Pancreas (tissue), 10 donors: ENCODE results near the gene EFEMP2. TPM values are rescaled to one million over a fixed set of nuclear protein-coding genes. Genes with fewer than 3 reads are reported as not detected.

Experiments used
- ATAC-seq, 4 donors: fragments of 200-7000 bp; cut with Tn5 transposase; one replicate each; pipeline versions ENCODE4 v1.8.0 to v1.9.1; 2020; ENCODE audit warnings: mild to moderate bottlenecking in 4 of 4, moderate library complexity in 4 of 4
- DNase-seq, 6 donors: peaks; one replicate each; pipeline ENCODE4 v3.0.0-alpha.2; 2020
- FAIRE-seq: peaks from 2 replicates; lab custom pipeline; 2012; peaks lifted over from hg19 to GRCh38; lab: Jason Lieb, UNC
- H3K27ac ChIP-seq, 4 donors: fragments of 200-600 bp; sonication (generic); 1 replicate in 3 of 4; 2 replicates in 1 of 4; pipeline versions ENCODE4 v1.5.0 to v1.8.0; 2020
- H3K27me3 ChIP-seq, 4 donors: fragments of 200-600 bp; one replicate each; pipeline ENCODE4 v1.8.0; 2021
- H3K36me3 ChIP-seq, 3 donors: fragments of 200-600 bp; sonication (generic) in 1 of 3; one replicate each; pipeline versions ENCODE4 v1.5.0 to v1.8.0; 2020 to 2021
- H3K4me1 ChIP-seq, 3 donors: fragments of 200-600 bp; one replicate each; pipeline ENCODE4 v1.8.0; 2021
- H3K4me3 ChIP-seq, 4 donors: fragments of 200-600 bp; sonication (generic) in 2 of 4; one replicate each; pipeline versions ENCODE4 v1.5.0 to v1.8.0; 2020 to 2021
- H3K9me3 ChIP-seq, 4 donors: fragments of 200-600 bp; one replicate each; pipeline ENCODE4 v1.8.0; 2021
- WGBS, 2 donors: extraction: QIAGEN DNeasy Blood & Tissue Kit; methylation state at CpG; one replicate each; pipeline ENCODE4 v1.1.7; 2013; 5-methylcytosine and 5-hydroxymethylcytosine counted together
- intact Hi-C, 3 donors: fragments of 100-400 bp; cut with DNase I; formaldehyde crosslinking; loops; one replicate each; pipeline versions ENCODE4 v1.11.1 to v1.14.2; 2022
- polyA plus RNA-seq, 2 donors: library from polyadenylated mRNA; stranded (reverse); fragments of 200-250 nt; gene quantifications; one replicate each; pipeline ENCODE4 v1.2.3, GENCODE V29; 2013
- total RNA-seq, 6 donors: library from RNA; stranded (reverse); fragmentation: NEBNext Ultra II Directional in 4 of 6; extraction: Animal tissue kit (Norgen Biotek cat#: 25700) in 4 of 6; gene quantifications; one replicate each; pipeline versions ENCODE4 v1.2.1 to v1.2.4, GENCODE V29; 2021 to 2023
- TF ChIP-seq, protein P1 (sequence below), 4 donors: fragments of 200-600 bp; sonication (generic) in 3 of 4; IDR thresholded peaks; one replicate each; pipeline versions ENCODE4 v1.5.0 to v1.8.0; 2021; ENCODE audit warnings: antibody characterized with exemption in 4 of 4
- donor health status: healthy with polysubstance abuse.
- donor health status: DM: no; HTN: no; CAD: no; lungs with moderate emphysema.
- donor health status: DM: no; HTN: no; CAD: no.
- donor health status: control.
- donor health status: control.
- donor health status: Bipolar disorder and iron deficiency.
- donor health status: DM: yes; HTN: yes; CAD: no.
- donor health status: DM: no; HTN: no; CAD: no.
- donor health status: DM: no; HTN: no; CAD: no.
- donor health status: DM: yes; HTN: yes; CAD: no.

The EFEMP2 gene
- total and polyA plus RNA-seq, 8 donors = 11.3 to 51.0 (median 18.8) TPM

GRCh38 chr11:65903068-65903481 is 30.5 kb upstream of the EFEMP2 start:
- 30 to 44% methylated on average over 5 of the region's 5 CpGs for WGBS, 2 donors
- DNase-seq (no peak), ATAC-seq (no peak)

DNA sequence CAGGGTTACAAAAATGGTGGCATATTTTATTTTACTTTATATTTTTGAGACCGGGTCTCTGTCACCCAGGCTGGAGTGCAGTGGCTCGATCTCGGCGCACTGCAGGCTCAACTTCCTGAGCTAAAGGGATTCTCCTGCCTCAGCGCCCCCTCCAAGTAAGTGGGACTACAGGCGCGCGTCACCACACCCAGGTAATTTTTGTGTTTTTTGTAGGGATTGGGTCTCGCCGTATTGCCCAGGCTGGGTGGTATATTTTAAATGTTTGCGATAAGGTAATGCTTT is 28.2 kb upstream of the EFEMP2 start:
- H3K36me3 ChIP-seq = no peaks in the 10 kb centered on the region
- H3K9me3 ChIP-seq = no peaks in the 10 kb centered on the region
- intact Hi-C loops = no loop called here
- H3K4me1 ChIP-seq = peaks cover 0 to 8% (median 7%) of the 10 kb centered on the region in 3 donors
- no peaks in the 10 kb centered on the region for H3K27me3 ChIP-seq
- FAIRE-seq = no peak
- WGBS, 2 donors = 73% methylated on average over 11 of the region's 11 CpGs
- no peak overlapping the region for H3K27ac ChIP-seq
- DNase-seq = no peak
- no peak for ATAC-seq
- TF ChIP-seq, protein P1, sequence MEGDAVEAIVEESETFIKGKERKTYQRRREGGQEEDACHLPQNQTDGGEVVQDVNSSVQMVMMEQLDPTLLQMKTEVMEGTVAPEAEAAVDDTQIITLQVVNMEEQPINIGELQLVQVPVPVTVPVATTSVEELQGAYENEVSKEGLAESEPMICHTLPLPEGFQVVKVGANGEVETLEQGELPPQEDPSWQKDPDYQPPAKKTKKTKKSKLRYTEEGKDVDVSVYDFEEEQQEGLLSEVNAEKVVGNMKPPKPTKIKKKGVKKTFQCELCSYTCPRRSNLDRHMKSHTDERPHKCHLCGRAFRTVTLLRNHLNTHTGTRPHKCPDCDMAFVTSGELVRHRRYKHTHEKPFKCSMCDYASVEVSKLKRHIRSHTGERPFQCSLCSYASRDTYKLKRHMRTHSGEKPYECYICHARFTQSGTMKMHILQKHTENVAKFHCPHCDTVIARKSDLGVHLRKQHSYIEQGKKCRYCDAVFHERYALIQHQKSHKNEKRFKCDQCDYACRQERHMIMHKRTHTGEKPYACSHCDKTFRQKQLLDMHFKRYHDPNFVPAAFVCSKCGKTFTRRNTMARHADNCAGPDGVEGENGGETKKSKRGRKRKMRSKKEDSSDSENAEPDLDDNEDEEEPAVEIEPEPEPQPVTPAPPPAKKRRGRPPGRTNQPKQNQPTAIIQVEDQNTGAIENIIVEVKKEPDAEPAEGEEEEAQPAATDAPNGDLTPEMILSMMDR (IDR thresholded peaks at IDR 0.05) = no peak
- H3K4me3 ChIP-seq = peak overlapping the region in 2 of 4 donors; percentile 46 to 53

More at GRCh38 chr11:65903068-65903481, 30.5 kb upstream of the EFEMP2 start:
- TF ChIP-seq, protein P1 (IDR thresholded peaks at IDR 0.05) = no peak
- no peaks in the 10 kb centered on the region for H3K27me3 ChIP-seq
- H3K4me1 ChIP-seq = peaks cover 0 to 8% (median 7%) of the 10 kb centered on the region in 3 donors
- H3K36me3 ChIP-seq = no peaks in the 10 kb centered on the region
- no peak for FAIRE-seq
- H3K27ac ChIP-seq = no peak overlapping the region
- no peaks in the 10 kb centered on the region for H3K9me3 ChIP-seq
- intact Hi-C loops = no loop called here
- no peak overlapping the region for H3K4me3 ChIP-seq

GRCh38 chr11:65900125-65900898 is 27.7 kb upstream of the EFEMP2 start, which contains the start of gene FOSL1:
FOSL1 (minus strand) TSS chr11:65900388; CDS start chr11:65900339, 49 bp downstream.
- FAIRE-seq = no peak

DNA sequence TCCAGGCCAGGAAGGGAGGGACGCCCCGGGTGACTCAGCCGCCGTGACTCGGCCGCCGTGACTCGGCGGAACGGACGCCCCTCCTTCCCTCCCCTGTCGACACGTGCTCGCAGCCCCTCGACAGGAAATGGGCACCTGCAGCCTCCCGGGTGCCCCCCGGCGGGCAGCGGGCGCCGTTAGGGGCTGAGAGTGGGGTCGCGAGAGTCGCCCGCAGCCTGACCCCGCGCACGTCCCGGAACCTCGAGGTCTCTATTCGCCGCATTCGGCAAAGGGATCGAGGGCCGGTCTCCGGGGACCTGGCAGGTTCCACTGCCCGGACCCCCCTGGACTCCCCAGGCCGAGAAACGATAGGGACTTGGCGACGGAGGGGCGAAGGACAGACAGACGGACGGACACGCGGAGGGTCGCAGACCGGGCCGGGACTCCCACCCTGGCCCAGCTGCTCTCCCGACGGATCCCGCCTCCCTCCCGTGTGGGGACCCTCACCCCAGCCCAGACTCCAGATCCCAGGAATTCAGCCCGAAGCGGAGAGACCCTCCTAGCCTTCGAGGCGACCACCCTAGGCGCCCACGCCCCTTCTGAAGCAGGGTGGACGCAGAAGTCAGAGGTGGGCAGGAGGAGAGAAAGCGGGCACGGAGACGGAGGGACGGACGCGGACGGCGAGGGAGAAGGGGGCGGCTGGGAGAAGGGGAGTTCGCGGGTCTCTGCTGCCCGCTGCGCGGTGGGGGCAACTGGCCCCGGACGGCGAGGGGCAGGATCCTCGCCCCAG is 26.9 kb upstream of the EFEMP2 start:
- Histone ChIP-seq H3K4me1 (peaks cover 0 to 8% (median 7%) of the 10 kb centered on the region in 3 donors), H3K9me3 (no peaks in the 10 kb centered on the region), H3K27me3 (no peaks in the 10 kb centered on the region), H3K36me3 (no peaks in the 10 kb centered on the region), H3K27ac (peak overlapping the region in 1 of 4 donors; percentile 34), H3K4me3 (peak overlapping the region; percentile 20 to 53 (median 34))
- no peak for FAIRE-seq
- TF ChIP-seq, protein P1 (IDR thresholded peaks at IDR 0.05) = no peak
- 4 to 6% methylated on average over 52 to 78 of the region's 78 CpGs for WGBS, 2 donors
- intact Hi-C loops = no loop called here
- peak in 3 of 6 donors; percentile 61 to 78 (median 74) for DNase-seq
- peak; percentile 25 to 58 (median 35) for ATAC-seq

More at GRCh38 chr11:65900125-65900898, 27.7 kb upstream of the EFEMP2 start, which contains the start of gene FOSL1:
- Histone ChIP-seq H3K27me3 (no peaks in the 10 kb centered on the region), H3K36me3 (no peaks in the 10 kb centered on the region), H3K4me3 (peak within 1 kb of the TSS; percentile 20 to 53 (median 34)), H3K9me3 (no peaks in the 10 kb centered on the region), H3K4me1 (peaks cover 0 to 8% (median 7%) of the 10 kb centered on the region in 3 donors), H3K27ac (peak within 1 kb of the TSS in 2 of 4 donors; percentile 13 to 34)
- WGBS, 2 donors = 2% methylated on average over 61 to 80 of the region's 80 CpGs
- TF ChIP-seq, protein P1 (IDR thresholded peaks at IDR 0.05) = no peak
- DNase-seq (peak; percentile 81 to 94 (median 89)), ATAC-seq (peak; percentile 89 to 96 (median 92))
- intact Hi-C loops = no loop called here
